ENCODE measurements around the gene PRLR.

PRLR gene

DNA sequence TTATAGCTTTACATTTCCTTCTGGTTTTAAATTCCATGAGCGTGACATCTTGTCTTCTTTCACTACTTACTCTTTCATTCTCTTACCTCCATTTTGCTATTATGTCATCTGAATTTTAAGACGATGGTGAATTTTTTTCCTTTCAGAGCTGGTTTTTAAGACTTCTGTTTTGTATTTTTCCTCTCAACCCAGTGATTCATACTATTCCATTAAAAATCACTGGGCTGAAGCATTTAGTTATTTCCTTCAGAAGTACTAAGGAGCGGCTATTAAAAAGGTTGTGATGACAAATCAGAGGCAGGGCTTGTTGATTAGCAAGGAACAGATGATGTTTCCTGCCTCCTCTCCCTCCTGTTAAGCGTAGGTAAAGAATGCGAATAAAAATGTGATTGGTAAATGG is 199.0 kb downstream of the PRLR start:
- Histone ChIP-seq H3K27me3 (no peaks in the 10 kb centered on the region), H4K20me1 (no peaks in the 10 kb centered on the region), H3K27ac (no peak overlapping the region), H3K36me3 (no peaks in the 10 kb centered on the region), H3K9me3 (replicated peaks in 1 of 11) (no peaks in the 10 kb centered on the region), H3K4me1 (peaks cover 5 to 9% (median 7%) of the 10 kb centered on the region in 10 experiments; a peak in 13 of 20 replicates), H3K4me2 (no peak overlapping the region), H3K9ac (no peak overlapping the region), H3K4me3 (no peak overlapping the region)
- no peak for TF ChIP-seq Cebpa-rat (IDR thresholded peaks at IDR 0.05)

DNA sequence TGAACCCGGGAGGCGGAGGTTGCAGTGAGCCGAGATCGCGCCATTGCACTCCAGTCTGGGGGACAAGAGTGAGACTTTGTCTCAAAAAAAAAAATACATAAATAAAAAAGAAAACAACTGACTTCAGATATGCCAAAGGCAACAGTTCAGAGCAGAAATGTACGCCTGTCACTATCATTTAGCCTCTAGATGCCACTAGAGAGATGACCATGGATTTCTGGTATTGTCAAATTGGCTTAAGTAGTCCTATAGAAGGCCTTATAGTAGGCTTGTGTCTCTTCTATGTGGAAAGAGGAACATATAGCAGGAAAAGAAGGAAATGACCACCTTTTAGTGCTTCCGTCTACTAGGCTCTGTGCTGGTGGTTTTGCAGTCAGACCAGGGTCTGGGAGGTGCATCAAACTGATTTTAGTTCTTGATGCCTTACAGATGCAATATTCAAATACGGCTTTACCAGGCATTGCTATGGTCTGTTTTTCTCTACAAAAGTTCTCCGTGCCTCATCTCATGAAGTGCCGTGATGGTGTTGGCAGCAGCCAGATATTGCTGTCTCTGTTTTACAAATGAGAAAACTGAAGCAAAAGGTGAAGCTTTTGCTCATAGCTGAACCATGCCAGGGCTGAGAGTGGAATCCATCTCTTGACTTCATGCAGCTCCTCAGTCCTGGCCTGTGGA is 199.7 kb downstream of the PRLR start:
- H4K20me1 ChIP-seq = no peaks in the 10 kb centered on the region
- H3K27ac ChIP-seq = no peak overlapping the region
- H3K27me3 ChIP-seq = no peaks in the 10 kb centered on the region
- no peaks in the 10 kb centered on the region for H3K9me3 ChIP-seq (replicated peaks in 1 of 11)
- TF ChIP-seq Cebpa-rat (IDR thresholded peaks at IDR 0.05) = no peak
- H3K4me3 ChIP-seq = no peak overlapping the region
- no peaks in the 10 kb centered on the region for H3K36me3 ChIP-seq
- peaks cover 5 to 9% (median 7%) of the 10 kb centered on the region in 10 experiments; a peak in 13 of 20 replicates for H3K4me1 ChIP-seq
- no peak overlapping the region for H3K4me2 ChIP-seq
- H3K9ac ChIP-seq = no peak overlapping the region

DNA sequence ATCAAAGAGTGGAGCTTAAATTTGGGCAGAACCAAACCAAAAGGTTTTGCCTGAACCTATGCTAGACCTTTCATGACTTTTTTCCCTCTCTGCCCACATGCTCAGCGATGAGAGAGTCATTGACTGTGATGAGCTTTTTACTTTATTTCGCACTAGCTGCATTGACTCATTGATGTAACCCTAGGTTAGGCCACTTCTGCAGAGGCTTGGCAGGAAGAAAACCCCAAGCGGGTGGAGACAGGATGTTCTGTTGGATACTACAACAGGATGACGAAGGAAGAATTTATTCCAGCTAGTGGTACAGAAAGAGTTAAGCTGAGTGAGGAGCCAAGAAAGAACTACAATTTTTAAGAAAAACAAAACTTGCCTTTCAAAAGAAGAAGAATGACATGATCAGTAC is 201.0 kb downstream of the PRLR start:
- Histone ChIP-seq H3K4me1 (peaks cover 5 to 9% (median 7%) of the 10 kb centered on the region in 10 experiments; a peak in 13 of 20 replicates), H3K9ac (no peak overlapping the region), H3K4me2 (peak overlapping the region in 2 of 11 experiments; percentile 23 to 26; a peak in 2 of 22 replicates), H3K27ac (no peak overlapping the region), H4K20me1 (no peaks in the 10 kb centered on the region), H3K9me3 (replicated peaks in 1 of 11) (no peaks in the 10 kb centered on the region), H3K4me3 (no peak overlapping the region), H3K36me3 (no peaks in the 10 kb centered on the region), H3K27me3 (no peaks in the 10 kb centered on the region)
- no peak for TF ChIP-seq Cebpa-rat (IDR thresholded peaks at IDR 0.05)

DNA sequence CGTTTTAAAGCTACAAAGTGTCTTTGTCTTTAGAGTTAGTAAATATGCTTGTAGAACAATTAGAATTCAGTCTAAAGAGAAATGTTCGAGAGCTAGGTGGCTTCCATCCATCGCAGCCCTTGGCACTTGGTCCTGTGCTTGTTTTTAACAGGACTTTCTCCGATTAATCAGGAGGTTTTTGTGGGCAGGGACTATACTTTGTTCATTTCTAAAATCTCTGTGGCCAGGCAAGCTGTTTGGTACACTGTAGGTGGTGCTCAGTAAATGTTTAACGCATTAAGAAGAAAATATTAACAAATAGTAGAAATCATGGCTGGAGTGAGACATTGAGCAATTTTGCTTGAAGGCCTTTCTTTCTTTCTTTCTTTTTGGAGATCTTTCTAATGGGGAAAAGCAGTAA is 203.3 kb downstream of the PRLR start:
- TF ChIP-seq Cebpa-rat (IDR thresholded peaks at IDR 0.05) = no peak
- H3K27me3 ChIP-seq = no peaks in the 10 kb centered on the region
- H3K4me1 ChIP-seq = peaks cover 0 to 9% (median 0%) of the 10 kb centered on the region in 10 experiments; a peak in 5 of 20 replicates
- H3K9ac ChIP-seq = no peak overlapping the region
- no peak overlapping the region for H3K4me2 ChIP-seq
- H3K4me3 ChIP-seq = no peak overlapping the region
- H3K9me3 ChIP-seq (replicated peaks in 1 of 11) = no peaks in the 10 kb centered on the region
- no peaks in the 10 kb centered on the region for H3K36me3 ChIP-seq
- H4K20me1 ChIP-seq = no peaks in the 10 kb centered on the region
- H3K27ac ChIP-seq = no peak overlapping the region

DNA sequence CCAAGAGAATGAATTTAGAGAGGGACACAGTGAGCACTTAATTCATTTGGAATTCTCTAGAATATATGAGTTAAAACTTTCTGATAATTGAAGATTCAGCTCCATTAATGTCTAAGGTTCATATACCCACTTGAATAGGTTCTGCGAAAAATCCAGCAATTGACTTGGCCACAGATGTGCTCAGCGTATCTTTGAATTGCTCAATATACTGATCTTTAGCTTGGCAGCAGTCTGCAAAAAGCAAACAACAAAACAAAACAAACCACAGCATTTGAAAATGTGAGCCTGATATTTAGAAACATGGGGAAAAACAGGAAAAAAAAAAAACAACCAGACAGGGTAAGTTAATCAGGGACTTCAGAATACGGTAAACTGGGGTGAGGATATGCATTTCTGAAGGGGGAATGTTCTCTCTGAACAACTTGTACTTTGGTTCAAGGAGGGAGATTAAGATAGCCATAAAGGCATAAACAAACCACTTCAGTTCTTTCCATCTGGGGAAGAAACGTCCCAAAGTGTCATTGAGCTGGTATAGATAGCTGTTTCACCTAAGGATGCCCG is 203.9 kb downstream of the PRLR start:
- Histone ChIP-seq H3K4me1 (peaks cover 0 to 9% (median 0%) of the 10 kb centered on the region in 10 experiments; a peak in 5 of 20 replicates), H4K20me1 (no peaks in the 10 kb centered on the region), H3K36me3 (no peaks in the 10 kb centered on the region), H3K9ac (no peak overlapping the region), H3K4me2 (no peak overlapping the region), H3K4me3 (no peak overlapping the region), H3K9me3 (replicated peaks in 1 of 11) (no peaks in the 10 kb centered on the region), H3K27me3 (no peaks in the 10 kb centered on the region), H3K27ac (no peak overlapping the region)
- no peak for TF ChIP-seq Cebpa-rat (IDR thresholded peaks at IDR 0.05)

DNA sequence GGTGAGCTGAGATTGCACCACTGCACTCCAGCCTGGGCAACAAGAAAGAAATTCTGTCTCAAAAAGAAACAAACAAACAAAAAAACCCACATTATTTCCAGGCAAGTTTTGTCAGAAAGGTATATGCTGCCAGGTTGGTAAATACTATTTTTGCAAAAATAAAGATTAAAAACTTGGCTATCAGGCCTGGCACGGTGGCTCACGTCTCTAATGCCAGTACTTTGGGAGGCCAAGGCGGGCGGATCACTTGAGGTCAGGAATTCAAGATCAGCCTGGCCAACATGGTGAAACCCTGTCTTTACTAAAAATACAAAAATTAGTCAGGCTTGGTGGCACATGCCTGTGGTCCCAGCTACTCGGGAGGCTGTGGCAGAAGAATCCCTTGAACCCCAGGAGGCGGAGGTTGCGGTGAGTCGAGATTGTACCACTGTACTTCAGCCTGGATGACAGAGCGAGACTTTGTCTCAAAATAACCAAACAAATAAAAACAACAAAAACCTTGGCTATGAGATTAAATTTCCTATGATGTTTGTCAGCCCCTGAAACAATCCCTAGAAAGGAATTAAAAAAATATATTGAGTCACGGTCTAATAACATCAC is 205.3 kb downstream of the PRLR start:
- Histone ChIP-seq H3K9me3 (replicated peaks in 1 of 11) (no peaks in the 10 kb centered on the region), H4K20me1 (no peaks in the 10 kb centered on the region), H3K9ac (no peak overlapping the region), H3K4me1 (peaks cover 0 to 9% (median 0%) of the 10 kb centered on the region in 10 experiments; a peak in 5 of 20 replicates), H3K4me3 (no peak overlapping the region), H3K36me3 (no peaks in the 10 kb centered on the region), H3K27ac (no peak overlapping the region), H3K27me3 (no peaks in the 10 kb centered on the region), H3K4me2 (no peak overlapping the region)
- TF ChIP-seq Cebpa-rat (IDR thresholded peaks at IDR 0.05) = no peak

DNA sequence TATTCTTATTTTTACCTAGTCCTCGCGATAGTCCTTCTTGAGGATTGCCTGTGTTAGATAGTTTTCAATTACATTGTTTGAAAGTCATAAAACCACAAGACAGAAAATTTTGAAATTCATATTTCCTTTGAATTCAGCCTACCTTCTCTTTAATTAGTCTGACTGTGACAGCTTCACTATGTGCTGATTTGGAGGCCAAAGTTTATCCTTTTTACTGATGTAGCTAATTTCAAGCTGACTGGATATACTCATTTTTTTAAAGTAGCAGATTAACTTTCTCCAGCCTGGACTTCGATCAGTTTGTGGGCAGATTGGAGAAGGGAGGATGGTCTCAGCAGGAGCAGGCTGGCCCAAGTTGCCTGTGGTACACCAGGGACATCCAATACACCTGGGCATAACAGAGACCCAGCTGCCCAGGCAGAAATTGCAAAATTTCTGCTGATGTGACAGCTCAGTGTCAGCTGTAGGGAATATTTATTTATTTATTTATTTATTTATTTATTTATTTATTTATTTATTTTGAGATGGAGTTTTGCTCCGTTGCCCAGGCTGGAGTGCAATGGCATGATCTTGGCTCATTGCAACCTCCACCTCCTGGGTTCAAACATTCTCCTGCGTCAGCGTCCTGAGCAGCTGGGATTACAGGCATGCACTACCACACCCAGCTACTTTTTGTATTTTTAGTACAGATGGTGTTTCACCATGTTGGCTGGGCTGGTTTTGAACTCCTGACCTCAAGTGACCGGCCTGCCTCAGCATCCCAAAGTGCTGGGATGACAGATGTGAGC is 206.7 kb downstream of the PRLR start:
- TF ChIP-seq Cebpa-rat (IDR thresholded peaks at IDR 0.05) = no peak
- H3K4me2 ChIP-seq = no peak overlapping the region
- no peaks in the 10 kb centered on the region for H3K4me1 ChIP-seq
- no peak overlapping the region for H3K9ac ChIP-seq
- H3K36me3 ChIP-seq = no peaks in the 10 kb centered on the region
- no peak overlapping the region for H3K27ac ChIP-seq
- H3K9me3 ChIP-seq (replicated peaks in 1 of 11) = no peaks in the 10 kb centered on the region
- no peaks in the 10 kb centered on the region for H4K20me1 ChIP-seq
- H3K4me3 ChIP-seq = no peak overlapping the region
- no peaks in the 10 kb centered on the region for H3K27me3 ChIP-seq

DNA sequence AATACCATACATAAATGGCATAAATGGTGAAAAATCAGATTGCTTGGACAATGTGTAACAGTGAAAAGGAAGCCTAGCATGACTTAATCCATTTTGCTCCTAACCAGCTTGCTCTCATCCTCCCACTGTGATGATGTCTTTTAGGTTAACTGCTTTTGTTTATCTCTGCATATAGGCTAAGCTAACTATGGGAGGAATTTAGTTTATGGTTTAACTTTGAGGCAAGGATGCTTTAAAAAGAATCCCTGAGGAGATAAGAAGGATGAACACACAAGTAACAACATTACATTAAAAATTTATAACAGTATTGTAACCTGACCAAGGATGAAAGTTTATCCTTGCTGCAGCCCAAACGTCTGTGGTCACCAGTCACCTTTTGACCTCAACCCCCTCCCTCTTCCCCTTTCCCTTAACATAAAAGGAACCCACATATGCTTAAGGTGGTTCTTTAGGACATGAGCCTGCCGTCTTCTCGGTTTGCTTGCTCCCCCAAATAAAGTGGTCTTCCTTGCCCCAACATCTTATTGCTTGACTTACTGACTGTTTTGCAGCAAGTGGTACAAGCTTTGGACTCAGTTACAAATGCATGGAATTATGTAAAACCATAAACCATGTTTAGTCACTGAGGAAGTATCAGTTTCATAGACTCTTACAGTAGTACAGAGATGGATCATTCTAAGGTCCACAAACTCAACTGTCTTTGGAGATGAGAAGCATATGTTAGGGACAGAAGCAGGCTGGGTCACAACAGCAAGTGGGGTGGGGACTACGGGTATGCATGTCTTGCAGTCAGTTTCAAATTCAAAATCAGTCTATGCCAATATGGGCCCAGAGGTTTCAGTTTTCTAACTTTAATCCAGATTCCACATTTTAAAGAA is 213.9 kb downstream of the PRLR start:
- no peak for TF ChIP-seq Cebpa-rat (IDR thresholded peaks at IDR 0.05)
- H3K4me1 ChIP-seq = peaks cover 0 to 5% (median 0%) of the 10 kb centered on the region in 10 experiments; a peak in 1 of 20 replicates
- no peak overlapping the region for H3K9ac ChIP-seq
- H3K36me3 ChIP-seq = no peaks in the 10 kb centered on the region
- no peaks in the 10 kb centered on the region for H3K27me3 ChIP-seq
- no peak overlapping the region for H3K27ac ChIP-seq
- H3K4me2 ChIP-seq = no peak overlapping the region
- no peak overlapping the region for H3K4me3 ChIP-seq
- no peaks in the 10 kb centered on the region for H4K20me1 ChIP-seq
- peaks cover 0 to 10% (median 4%) of the 10 kb centered on the region in 11 experiments; a peak in 2 of 22 replicates for H3K9me3 ChIP-seq (replicated peaks in 1 of 11)

Data from BLaER1 treated with 17β-estradiol and CSF1 and Interleukin-3, amounts not matched to agents 10 nM and 100 nM (cell line).